Ascending aorta (tissue), 2 donors: ENCODE results near the gene MAP2K6. TPM values are rescaled to one million over a fixed set of nuclear protein-coding genes. Genes with fewer than 3 reads are reported as not detected.
A peak's percentile ranks its signal among the peaks of the same experiment; 100 is the strongest.

Source experiments
- DNase-seq, 2 donors: peaks; one replicate each; pipeline ENCODE4 v3.0.0-alpha.2; 2019; ENCODE audit warnings: low spot score in 2 of 2
- H3K27ac ChIP-seq, 2 donors: fragments of 200-600 bp; sonication (generic); one replicate each; pipeline ENCODE4 v1.5.1; 2016 to 2017; ENCODE audit warnings: mild to moderate bottlenecking in 1 of 2
- H3K27me3 ChIP-seq: fragments of 200-600 bp; sonication (generic); one replicate; pipeline ENCODE4 v1.5.1; 2017
- H3K36me3 ChIP-seq, 2 donors: fragments of 200-600 bp; sonication (generic); one replicate each; pipeline ENCODE4 v1.5.1; 2016
- H3K4me1 ChIP-seq, 2 donors: fragments of 200-600 bp; sonication (generic); one replicate each; pipeline ENCODE4 v1.5.1; 2016 to 2017; ENCODE audit warnings: mild to moderate bottlenecking in 1 of 2
- H3K4me3 ChIP-seq, 2 donors: fragments of 200-600 bp; sonication (generic); one replicate each; pipeline ENCODE4 v1.5.1; 2016 to 2017; ENCODE audit warnings: mild to moderate bottlenecking in 1 of 2
- H3K9me3 ChIP-seq, 2 donors: fragments of 200-600 bp; sonication (generic); one replicate each; pipeline ENCODE4 v1.5.1; 2016
- CTCF ChIP-seq, 3 experiments: fragments of 200-600 bp in 2 of 3; fragments of 450-650 bp in 1 of 3; sonication (generic) in 2 of 3; IDR thresholded peaks; one replicate each; pipeline ENCODE4 v1.5.1; 2016 to 2019; ENCODE audit warnings: antibody characterized with exemption in 3 of 3, mild to moderate bottlenecking in 1 of 3, moderate library complexity in 1 of 3
- intact Hi-C: fragments of 100-400 bp; cut with DNase I; formaldehyde crosslinking; loops from one replicate; pipeline ENCODE4 v1.15.1; 2023
- total RNA-seq: library from RNA; depleted of rRNA; stranded (reverse); fragments of >200 nt; gene quantifications from one replicate; pipeline ENCODE4 v1.1.0, GENCODE V29; 2016

Gene MAP2K6
- total RNA-seq = 6.7 TPM

DNA sequence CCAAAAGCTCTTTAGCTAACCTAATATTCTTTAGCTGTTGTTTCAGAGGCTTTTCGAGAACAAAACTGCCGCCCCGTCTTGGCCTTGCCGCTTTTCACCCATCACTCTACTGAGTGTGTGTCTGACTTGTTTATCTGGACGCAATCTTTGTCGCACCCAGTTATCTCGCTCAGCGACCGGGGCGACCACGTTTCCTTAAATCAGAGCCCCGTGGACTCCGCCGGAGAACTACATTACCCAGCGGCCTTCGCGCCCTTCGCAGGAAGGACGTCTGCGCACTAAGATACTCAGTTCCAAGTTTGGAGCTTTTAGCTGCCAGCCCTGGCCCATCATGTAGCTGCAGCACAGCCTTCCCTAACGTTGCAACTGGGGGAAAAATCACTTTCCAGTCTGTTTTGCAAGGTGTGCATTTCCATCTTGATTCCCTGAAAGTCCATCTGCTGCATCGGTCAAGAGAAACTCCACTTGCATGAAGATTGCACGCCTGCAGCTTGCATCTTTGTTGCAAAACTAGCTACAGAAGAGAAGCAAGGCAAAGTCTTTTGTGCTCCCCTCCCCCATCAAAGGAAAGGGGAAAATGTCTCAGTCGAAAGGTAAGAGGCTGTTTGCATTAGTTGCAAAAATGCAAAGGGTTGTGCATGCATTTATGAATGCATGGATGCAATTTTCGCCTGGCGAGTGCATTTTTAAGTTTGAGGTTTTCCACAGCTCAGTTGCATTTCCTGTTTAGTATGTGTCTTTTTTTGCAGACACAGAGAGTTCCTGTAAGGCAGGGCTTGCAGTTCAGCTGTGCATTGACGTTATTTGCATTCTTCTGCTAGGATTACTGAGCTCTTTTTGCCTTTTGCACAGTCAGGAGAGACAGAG lies at the start of gene MAP2K6:
Gene MAP2K6 (plus strand): TSS at position 290 of the 867 bp plus-strand sequence. CDS start 288 bp downstream, at position 578.
- peak within 1 kb of the TSS; percentile 59 to 63 for H3K4me3 ChIP-seq
- H3K9me3 ChIP-seq = no peaks in the 10 kb centered on the region
- no peak within 1 kb of the TSS for H3K27ac ChIP-seq
- peak; percentile 17 to 87 for DNase-seq
- no peaks in the 10 kb centered on the region for H3K36me3 ChIP-seq
- peaks cover 0 to 2% of the 10 kb centered on the region in 2 donors for H3K4me1 ChIP-seq
- H3K27me3 ChIP-seq = no peaks in the 10 kb centered on the region
- TF ChIP-seq CTCF (IDR thresholded peaks at IDR 0.05) = no peak
- intact Hi-C loops = no loop called here

DNA sequence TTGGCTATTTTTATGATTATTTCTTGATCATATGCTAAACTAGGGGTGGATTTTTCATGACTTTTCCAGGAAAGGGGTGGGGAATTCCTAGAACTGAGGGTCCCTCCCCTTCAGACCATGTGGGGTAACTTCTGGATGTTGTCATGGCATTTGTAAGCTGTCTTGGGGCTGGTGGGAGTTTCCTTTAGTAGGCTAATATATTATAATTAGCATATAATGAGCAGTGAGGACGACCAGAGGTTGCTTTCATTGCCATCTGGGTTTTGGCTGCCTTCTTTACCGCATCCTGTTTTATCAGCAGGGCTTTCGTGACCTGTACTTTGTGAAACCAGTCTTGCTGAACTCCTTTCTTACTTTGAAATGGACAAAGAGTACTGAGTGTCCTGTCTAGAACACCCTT lies 47.2 kb upstream of the MAP2K6 start:
- no peak for TF ChIP-seq CTCF (IDR thresholded peaks at IDR 0.05)
- Histone ChIP-seq H3K36me3 (no peaks in the 10 kb centered on the region), H3K27ac (no peak overlapping the region), H3K9me3 (no peaks in the 10 kb centered on the region), H3K4me1 (no peaks in the 10 kb centered on the region), H3K27me3 (no peaks in the 10 kb centered on the region), H3K4me3 (no peak overlapping the region)
- intact Hi-C loops = no loop called here
- DNase-seq = no peak

- no peak for TF ChIP-seq CTCF (IDR thresholded peaks at IDR 0.05)
- no peaks in the 10 kb centered on the region for H3K36me3 ChIP-seq
- intact Hi-C loops = no loop called here
- no peak overlapping the region for H3K4me3 ChIP-seq
- no peaks in the 10 kb centered on the region for H3K27me3 ChIP-seq
- H3K27ac ChIP-seq = no peak overlapping the region
- H3K9me3 ChIP-seq = no peaks in the 10 kb centered on the region
- no peaks in the 10 kb centered on the region for H3K4me1 ChIP-seq
- no peak for DNase-seq
Observed at GRCh38 chr17:69373069-69373468, 41.4 kb upstream of the MAP2K6 start.

DNA sequence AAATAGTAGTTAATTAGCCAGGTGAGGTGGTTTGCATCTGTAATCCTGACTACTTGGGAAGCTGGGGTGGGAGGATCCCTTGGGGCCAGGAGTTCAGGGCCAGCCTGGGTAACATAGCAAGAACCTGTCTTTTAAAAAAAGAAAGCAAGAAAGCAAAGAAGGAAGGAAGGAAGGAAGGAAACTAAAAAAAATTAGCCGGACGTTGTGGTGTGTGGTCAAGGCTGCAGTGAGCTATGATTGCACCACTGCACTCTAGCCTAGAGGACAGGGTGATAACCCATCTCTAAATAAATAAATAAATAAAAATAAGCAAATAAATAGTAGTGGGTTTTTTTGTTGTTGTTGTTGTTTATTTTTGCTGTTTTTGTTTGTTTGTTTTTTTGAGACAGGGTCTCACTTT lies 39.3 kb upstream of the MAP2K6 start:
- H3K27ac ChIP-seq = no peak overlapping the region
- no peaks in the 10 kb centered on the region for H3K4me1 ChIP-seq
- no peaks in the 10 kb centered on the region for H3K9me3 ChIP-seq
- no peaks in the 10 kb centered on the region for H3K36me3 ChIP-seq
- no peak for TF ChIP-seq CTCF (IDR thresholded peaks at IDR 0.05)
- no peaks in the 10 kb centered on the region for H3K27me3 ChIP-seq
- no peak for DNase-seq
- intact Hi-C loops = no loop called here
- H3K4me3 ChIP-seq = no peak overlapping the region

GRCh38 chr17:69388822-69389442 lies 25.6 kb upstream of the MAP2K6 start:
- no peak for DNase-seq
- no peaks in the 10 kb centered on the region for H3K9me3 ChIP-seq
- H3K4me1 ChIP-seq = no peaks in the 10 kb centered on the region
- H3K27ac ChIP-seq = no peak overlapping the region
- TF ChIP-seq CTCF (IDR thresholded peaks at IDR 0.05) = no peak
- no peak overlapping the region for H3K4me3 ChIP-seq
- H3K27me3 ChIP-seq = no peaks in the 10 kb centered on the region
- no peaks in the 10 kb centered on the region for H3K36me3 ChIP-seq
- intact Hi-C loops = no loop called here
